Gastroesophageal sphincter (tissue), 4 donors: ENCODE results near the gene DPM3. TPM values are rescaled to one million over a fixed set of nuclear protein-coding genes. Genes with fewer than 3 reads are reported as not detected.

Source experiments
- ATAC-seq: fragments of 150-250 bp; one replicate; pipeline ENCODE4 v1.9.1; 2016; ENCODE audit warnings: mild to moderate bottlenecking, moderate library complexity
- H3K27ac ChIP-seq, 4 donors: fragments of 200-600 bp; sonication (generic) in 3 of 4; 1 replicate in 3 of 4; 2 replicates in 1 of 4; pipeline ENCODE4 v1.5.1; 2016 to 2019
- H3K27me3 ChIP-seq: fragments of 200-600 bp; sonication (generic); one replicate; pipeline ENCODE4 v1.5.1; 2019
- H3K36me3 ChIP-seq, 2 donors: fragments of 200-600 bp; sonication (generic); one replicate each; pipeline ENCODE4 v1.5.1; 2019; ENCODE audit warnings: control low read depth in 1 of 2
- H3K4me1 ChIP-seq, 3 donors: fragments of 200-600 bp; sonication (generic); 1 replicate in 2 of 3; 2 replicates in 1 of 3; pipeline ENCODE4 v1.5.1; 2016 to 2019; ENCODE audit warnings: control low read depth in 2 of 3
- H3K4me3 ChIP-seq, 2 donors: fragments of 200-600 bp; sonication (generic); one replicate each; pipeline ENCODE4 v1.5.1; 2019; ENCODE audit warnings: mild to moderate bottlenecking in 1 of 2, moderate library complexity in 1 of 2
- H3K9me3 ChIP-seq, 3 donors: fragments of 200-600 bp; sonication (generic); one replicate each; pipeline ENCODE4 v1.5.1; 2017 to 2019; ENCODE audit warnings: control low read depth in 2 of 3
- EP300 ChIP-seq: sonication (generic); formaldehyde crosslinking; IDR thresholded peaks from one replicate; pipeline ENCODE4 v1.6.1; 2017; ENCODE audit warnings: antibody characterized with exemption, mild to moderate bottlenecking
- POLR2A ChIP-seq, 2 donors: fragments of 450-650 bp; IDR thresholded peaks; one replicate each; pipeline ENCODE4 v1.6.1; 2017; ENCODE audit warnings: antibody characterized with exemption in 2 of 2, mild to moderate bottlenecking in 2 of 2, moderate library complexity in 1 of 2
- POLR2AphosphoS5 ChIP-seq: sonication (generic); formaldehyde crosslinking; IDR thresholded peaks from one replicate; pipeline ENCODE4 v1.6.1; 2017; ENCODE audit warnings: antibody characterized with exemption
- WGBS, 2 donors: methylation state at CpG; one replicate each; pipeline ENCODE4 v1.1.5; 2018; ENCODE audit warnings: low coverage in 1 of 2; 5-methylcytosine and 5-hydroxymethylcytosine counted together
- total RNA-seq, 4 donors: library from RNA; depleted of rRNA; stranded (reverse); fragments of >200 nt; gene quantifications; one replicate each; pipeline ENCODE4 v1.1.0, GENCODE V29; 2016
- TF ChIP-seq, protein P1 (sequence below), 4 experiments: fragments of 200-600 bp in 2 of 4; fragments of 450-650 bp in 2 of 4; sonication (generic) in 1 of 4; IDR thresholded peaks; one replicate each; pipeline ENCODE4 v1.5.1; 2017 to 2019; ENCODE audit warnings: antibody characterized with exemption in 4 of 4, mild to moderate bottlenecking in 2 of 4, moderate library complexity in 2 of 4

The DPM3 gene
- total RNA-seq, 4 donors from 2014 or later = 57.9 to 128 (median 87.7) TPM

DNA sequence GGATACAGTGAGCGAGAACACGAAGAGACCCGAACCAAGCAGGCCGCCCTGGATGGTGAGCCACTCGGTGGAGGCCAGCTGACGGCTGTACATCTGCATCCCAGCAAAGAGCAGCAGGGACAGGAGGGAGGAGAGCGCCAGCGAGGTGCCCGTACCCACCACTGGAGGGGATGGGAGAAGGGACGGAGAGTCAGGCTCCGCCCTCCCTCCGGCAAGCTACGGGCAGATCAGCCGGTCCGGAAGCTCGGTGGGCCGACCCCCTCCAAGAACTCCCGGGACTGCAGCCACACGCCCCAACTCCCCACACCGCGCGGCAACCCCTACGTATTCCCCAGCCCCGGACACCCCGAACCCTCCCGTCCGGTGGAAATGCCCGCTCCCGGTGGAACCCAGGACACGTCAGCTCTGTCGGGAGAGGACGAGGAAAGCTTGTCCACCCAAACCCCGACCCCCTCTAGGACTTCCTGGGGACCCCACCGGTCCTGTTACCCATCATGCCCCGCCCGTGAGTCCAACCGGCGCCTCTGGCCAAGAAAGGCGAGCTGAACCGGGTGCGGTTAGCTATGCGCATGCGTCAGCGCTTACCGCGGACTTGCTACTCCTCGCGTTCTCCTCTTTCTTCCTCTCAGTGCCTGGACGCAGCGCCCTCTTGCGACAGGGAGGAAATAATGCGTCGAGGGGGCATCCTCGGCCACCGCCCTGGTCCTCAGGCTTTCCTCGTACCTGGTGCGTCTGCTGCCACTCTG lies 32.6 kb upstream of the DPM3 start, which contains the start of gene KRTCAP2:
Gene KRTCAP2, minus strand, starts transcription at position 573 of the 746 bp plus-strand sequence. Its CDS starts 80 bp downstream, at position 493.
- peak; percentile 75 for TF ChIP-seq POLR2AphosphoS5
- peak; percentile 46 to 48 for TF ChIP-seq POLR2A (IDR thresholded peaks at IDR 0.05)
- TF ChIP-seq EP300 = no peak
- TF ChIP-seq, protein P1, sequence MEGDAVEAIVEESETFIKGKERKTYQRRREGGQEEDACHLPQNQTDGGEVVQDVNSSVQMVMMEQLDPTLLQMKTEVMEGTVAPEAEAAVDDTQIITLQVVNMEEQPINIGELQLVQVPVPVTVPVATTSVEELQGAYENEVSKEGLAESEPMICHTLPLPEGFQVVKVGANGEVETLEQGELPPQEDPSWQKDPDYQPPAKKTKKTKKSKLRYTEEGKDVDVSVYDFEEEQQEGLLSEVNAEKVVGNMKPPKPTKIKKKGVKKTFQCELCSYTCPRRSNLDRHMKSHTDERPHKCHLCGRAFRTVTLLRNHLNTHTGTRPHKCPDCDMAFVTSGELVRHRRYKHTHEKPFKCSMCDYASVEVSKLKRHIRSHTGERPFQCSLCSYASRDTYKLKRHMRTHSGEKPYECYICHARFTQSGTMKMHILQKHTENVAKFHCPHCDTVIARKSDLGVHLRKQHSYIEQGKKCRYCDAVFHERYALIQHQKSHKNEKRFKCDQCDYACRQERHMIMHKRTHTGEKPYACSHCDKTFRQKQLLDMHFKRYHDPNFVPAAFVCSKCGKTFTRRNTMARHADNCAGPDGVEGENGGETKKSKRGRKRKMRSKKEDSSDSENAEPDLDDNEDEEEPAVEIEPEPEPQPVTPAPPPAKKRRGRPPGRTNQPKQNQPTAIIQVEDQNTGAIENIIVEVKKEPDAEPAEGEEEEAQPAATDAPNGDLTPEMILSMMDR (IDR thresholded peaks at IDR 0.05) = peak in 3 of 4 experiments; percentile 91 to 98 (median 95)
- H3K27me3 ChIP-seq = peaks cover 28% of the 10 kb centered on the region
- H3K4me3 ChIP-seq = peak within 1 kb of the TSS; percentile 62 to 78
- H3K9me3 ChIP-seq = no peaks in the 10 kb centered on the region
- peak within 1 kb of the TSS; percentile 74 to 99 (median 96) for H3K27ac ChIP-seq
- H3K4me1 ChIP-seq = peaks cover 0 to 56% (median 24%) of the 10 kb centered on the region in 3 donors
- peaks cover 0 to 27% of the 10 kb centered on the region in 2 donors for H3K36me3 ChIP-seq
- 0 to 1% methylated on average over 9 of the region's 57 CpGs for WGBS, 2 donors
- ATAC-seq = peak; percentile 92

DNA sequence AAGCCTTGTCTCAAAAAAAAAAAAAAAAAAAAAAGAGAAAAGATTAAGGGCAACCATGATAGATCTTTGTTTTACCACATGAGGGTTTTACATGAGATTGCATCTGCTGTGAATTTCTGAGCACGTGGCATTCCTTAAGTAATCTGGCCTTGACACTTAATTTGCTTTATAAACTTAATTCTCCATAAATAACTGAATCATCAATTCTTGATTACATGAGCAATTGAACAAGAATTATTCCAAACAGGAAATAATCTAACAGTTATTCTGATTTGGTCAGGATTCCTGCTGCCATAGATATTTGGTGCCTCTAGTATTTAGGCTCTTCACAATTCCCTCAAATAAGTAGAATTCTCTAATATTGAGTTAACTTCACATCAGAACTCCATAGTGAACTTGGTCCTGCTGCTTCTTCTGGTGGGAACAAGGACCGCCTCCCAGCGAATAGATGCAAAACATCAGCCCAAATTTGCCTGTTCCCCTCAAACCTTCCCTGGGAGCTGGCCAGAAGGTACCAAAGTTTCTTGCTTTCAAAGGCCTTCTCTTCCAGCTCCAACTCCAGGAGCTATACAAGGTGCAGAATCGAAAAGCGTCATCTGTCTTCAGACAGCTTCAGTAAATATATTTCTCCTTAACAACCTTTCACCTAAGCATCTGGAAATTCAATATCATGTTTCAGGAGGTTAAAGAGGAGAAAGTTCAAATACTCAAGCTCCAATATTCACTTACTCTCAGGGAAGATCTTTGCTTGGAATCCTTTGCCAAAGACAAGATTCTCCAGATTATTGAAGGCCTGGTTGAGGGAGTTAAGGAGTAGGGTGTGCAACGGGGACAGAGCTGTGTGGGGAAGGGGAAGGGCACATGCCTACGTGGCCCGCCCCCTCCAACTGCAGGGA lies 31.8 kb upstream of the DPM3 start:
- 50 to 61% methylated on average over 5 of the region's 8 CpGs for WGBS, 2 donors
- peaks cover 0 to 60% (median 31%) of the 10 kb centered on the region in 3 donors for H3K4me1 ChIP-seq
- peak; percentile 20 for ATAC-seq

DNA sequence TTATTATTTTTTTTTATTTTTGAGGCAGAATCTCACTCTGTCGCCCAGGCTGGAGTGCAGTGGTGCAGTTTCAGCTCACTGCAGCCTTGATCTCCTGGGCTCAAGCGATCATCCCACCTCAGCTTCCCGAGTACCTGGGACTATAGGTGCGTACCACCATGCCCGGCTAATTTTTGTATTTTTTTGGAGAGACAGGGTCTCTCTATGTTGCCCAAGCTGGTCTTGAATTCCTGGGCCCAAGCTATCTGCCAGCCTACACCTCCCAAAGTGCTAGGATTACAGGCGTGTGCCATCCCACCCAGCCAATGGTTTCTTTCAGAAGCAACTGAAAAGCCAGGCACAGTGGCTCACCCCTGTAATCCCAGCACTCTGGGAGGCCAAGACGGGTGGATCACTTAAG lies 30.5 kb upstream of the DPM3 start:
- 75% methylated on average over 7 of the region's 7 CpGs; no CpG with 5 or more reads in 1 of the 2 donors for WGBS, 2 donors
- Histone ChIP-seq H3K4me3 (no peak overlapping the region), H3K27ac (no peak overlapping the region), H3K9me3 (no peaks in the 10 kb centered on the region), H3K36me3 (peaks cover 0 to 27% of the 10 kb centered on the region in 2 donors), H3K4me1 (peaks cover 0 to 64% (median 30%) of the 10 kb centered on the region in 3 donors), H3K27me3 (peaks cover 25% of the 10 kb centered on the region)
- ATAC-seq = no peak
- TF ChIP-seq, protein P1 (IDR thresholded peaks at IDR 0.05) = no peak
- no peak for TF ChIP-seq EP300
- no peak for TF ChIP-seq POLR2AphosphoS5
- no peak for TF ChIP-seq POLR2A (IDR thresholded peaks at IDR 0.05)

More for the DNA sequence above, 31.8 kb upstream of the DPM3 start:
- H3K36me3 ChIP-seq = peaks cover 0 to 27% of the 10 kb centered on the region in 2 donors
- no peaks in the 10 kb centered on the region for H3K9me3 ChIP-seq
- H3K27ac ChIP-seq = peak overlapping the region; percentile 74 to 99 (median 96)
- TF ChIP-seq, protein P1 (IDR thresholded peaks at IDR 0.05) = no peak
- TF ChIP-seq POLR2AphosphoS5 (no peak), POLR2A (IDR thresholded peaks at IDR 0.05) (no peak), EP300 (no peak)
- H3K4me3 ChIP-seq = peak overlapping the region; percentile 62 to 78
- H3K27me3 ChIP-seq = peaks cover 28% of the 10 kb centered on the region

DNA sequence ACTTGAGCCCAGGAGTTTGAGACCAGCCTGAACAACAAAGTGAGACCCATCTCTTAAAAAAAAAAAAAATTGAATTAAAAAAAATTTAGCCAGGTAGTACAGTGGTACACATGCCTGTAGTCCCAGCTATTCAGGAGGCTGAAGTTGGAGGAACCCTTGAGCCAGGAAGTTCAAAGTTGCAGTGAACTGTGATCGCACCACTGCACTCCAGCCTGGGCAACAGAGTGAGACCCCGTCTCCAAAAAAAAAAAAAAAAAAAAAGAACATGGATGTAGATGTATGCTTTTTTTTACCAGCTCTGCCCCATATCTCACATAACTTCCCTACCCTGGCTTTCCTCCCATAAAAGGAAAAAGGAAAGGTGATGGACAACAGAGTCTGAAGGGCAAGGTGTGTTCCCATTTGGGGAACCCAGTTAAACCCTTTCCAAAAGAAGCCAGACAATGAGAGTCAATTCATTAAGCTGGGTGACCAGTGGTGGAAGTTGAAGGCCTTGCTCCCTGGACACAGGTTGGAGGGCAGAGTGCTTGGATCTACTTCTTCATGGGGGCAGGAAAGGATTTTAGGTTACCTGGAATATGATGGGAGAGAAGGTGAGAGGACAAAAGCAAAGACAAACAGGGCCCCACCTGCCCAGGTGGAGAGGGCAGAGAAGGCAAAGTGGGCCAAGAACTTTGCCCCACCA lies 29.9 kb upstream of the DPM3 start:
- Histone ChIP-seq H3K4me1 (peaks cover 0 to 64% (median 30%) of the 10 kb centered on the region in 3 donors), H3K27ac (no peak overlapping the region), H3K36me3 (peaks cover 0 to 27% of the 10 kb centered on the region in 2 donors), H3K27me3 (peaks cover 19% of the 10 kb centered on the region), H3K9me3 (no peaks in the 10 kb centered on the region), H3K4me3 (no peak overlapping the region)
- 71 to 100% methylated on average over 2 of the region's 2 CpGs for WGBS, 2 donors
- no peak for TF ChIP-seq POLR2AphosphoS5
- no peak for TF ChIP-seq POLR2A (IDR thresholded peaks at IDR 0.05)
- no peak for TF ChIP-seq EP300
- TF ChIP-seq, protein P1 (IDR thresholded peaks at IDR 0.05) = no peak
- ATAC-seq = no peak
